Activated CD4-positive, alpha-beta T cell treated with anti-CD3 and anti-CD28 coated beads for 36 hours (primary cell): Measurements from ENCODE around the gene SERP2. TPM values are rescaled to one million over a fixed set of nuclear protein-coding genes. Genes with fewer than 3 reads are reported as not detected.

ENCODE experiments used
- ATAC-seq: fragments of 200-7000 bp; cut with Tn5 transposase; one replicate; pipeline ENCODE4 v1.10.0; 2021; ENCODE audit warnings: mild to moderate bottlenecking, moderate library complexity
- CTCF ChIA-PET: fragments of 350-600 bp; sonication (Branson Sonifier 250); formaldehyde crosslinking; loops from one replicate; lab custom pipeline; 2021; ENCODE audit warnings: antibody characterized with exemption; lab: Charles Lee
- POLR2A ChIA-PET: fragments of 350-600 bp; sonication (Branson Sonifier 250); formaldehyde crosslinking; loops from one replicate; lab custom pipeline; 2021; ENCODE audit warnings: antibody characterized with exemption, inconsistent platforms; lab: Charles Lee
- DNase-seq: peaks from one replicate; pipeline ENCODE4 v3.0.0-alpha.2; 2020
- H3K27ac Mint-ChIP-seq: one replicate; pipeline ENCODE4 v1.8.0; 2021; ENCODE audit warnings: mixed read lengths
- H3K27me3 Mint-ChIP-seq: one replicate; pipeline ENCODE4 v1.8.0; 2021; ENCODE audit warnings: mixed read lengths
- H3K36me3 Mint-ChIP-seq: one replicate; pipeline ENCODE4 v1.8.0; 2021; ENCODE audit warnings: low read depth, mixed read lengths
- H3K4me1 Mint-ChIP-seq: one replicate; pipeline ENCODE4 v1.8.0; 2021; ENCODE audit warnings: mixed read lengths
- H3K4me3 Mint-ChIP-seq: one replicate; pipeline ENCODE4 v1.8.0; 2021; ENCODE audit warnings: mild to moderate bottlenecking, moderate library complexity, mixed read lengths
- H3K9me3 Mint-ChIP-seq: one replicate; pipeline ENCODE4 v1.8.0; 2021; ENCODE audit warnings: low read depth, mixed read lengths
- intact Hi-C, 2 experiments: fragments of 100-400 bp; cut with DNase I in 1 of 2; cut with micrococcal nuclease in 1 of 2; formaldehyde crosslinking; loops; one replicate each; pipeline versions ENCODE4 v1.14.2 to v1.15.1; 2022 to 2024; cut with DNase I, micrococcal nuclease
- total RNA-seq, 2 experiments: library from RNA; stranded (reverse); gene quantifications; one replicate each; pipeline ENCODE4 v1.2.3, GENCODE V29; 2021

SERP2 gene
- total RNA-seq, 2 experiments from 2014 or later = 0.63 to 0.98 TPM

DNA sequence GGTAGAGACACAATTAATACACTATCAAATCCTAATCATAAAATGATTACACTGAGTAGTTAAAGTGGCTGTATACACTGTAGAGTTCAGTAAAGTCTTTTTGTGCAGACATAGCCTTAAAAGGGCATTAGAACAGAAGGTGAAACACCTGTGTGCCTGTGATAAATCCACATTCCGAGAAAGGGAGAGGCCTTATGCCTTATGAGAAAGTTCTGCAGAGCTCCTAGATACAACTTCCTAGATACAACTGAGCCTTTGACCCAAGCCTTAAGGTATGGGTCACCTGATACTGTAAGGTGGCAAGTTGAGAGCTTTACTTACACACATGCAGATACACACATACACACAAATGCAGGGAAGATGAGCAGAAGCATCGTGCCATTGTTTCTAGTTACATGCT is 6.3 kb downstream of the SERP2 start:
- DNase-seq = no peak
- ChIA-PET POLR2A (no interaction called here), CTCF (no interaction called here)
- H3K4me3 Mint-ChIP-seq = no peak overlapping the region
- no peaks in the 10 kb centered on the region for H3K4me1 Mint-ChIP-seq
- ATAC-seq = no peak
- H3K36me3 Mint-ChIP-seq = no peaks in the 10 kb centered on the region
- no peak overlapping the region for H3K27ac Mint-ChIP-seq
- no peaks in the 10 kb centered on the region for H3K9me3 Mint-ChIP-seq
- intact Hi-C loops = loop anchor here in 1 of 2 experiments (10.0 kb wide), 1 partner anchor 185 kb away; no protein-coding TSS in a partner anchor
- peaks cover 13% of the 10 kb centered on the region for H3K27me3 Mint-ChIP-seq

DNA sequence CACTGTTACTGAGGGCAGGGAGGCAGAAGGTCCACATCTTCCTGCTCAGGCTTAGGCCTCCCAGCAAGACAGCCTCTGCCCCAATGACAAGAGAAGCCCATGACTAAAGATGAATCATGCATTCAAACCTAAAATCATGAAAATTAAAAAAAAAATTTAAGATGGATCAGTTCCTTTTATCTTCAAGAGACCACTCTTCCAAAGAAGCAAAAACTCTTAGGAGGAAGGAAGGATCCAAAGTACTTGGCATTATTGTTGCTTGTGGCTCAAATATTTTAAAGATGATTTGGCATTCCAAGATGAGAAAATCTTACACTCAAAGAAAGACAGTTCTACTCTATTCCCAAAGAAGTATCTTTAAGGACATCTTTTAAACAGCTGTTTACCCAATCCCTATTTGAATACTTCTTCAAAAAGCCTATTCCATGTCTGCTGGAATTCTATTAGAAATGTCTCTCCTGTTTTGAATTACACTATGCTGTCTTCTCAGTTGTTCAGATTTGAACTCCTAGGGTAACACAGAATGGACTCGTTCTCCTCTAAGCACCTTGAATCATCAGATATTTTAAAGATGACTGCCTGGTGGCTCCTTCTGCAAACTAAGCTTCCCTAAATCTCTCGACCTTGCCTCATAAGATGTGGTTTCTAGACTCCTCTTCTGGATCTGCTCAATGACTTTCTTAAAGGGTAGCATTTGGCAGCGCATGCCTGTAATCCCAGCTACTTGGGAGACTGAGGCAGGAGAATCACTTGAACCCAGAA is 7.0 kb downstream of the SERP2 start:
- H3K4me3 Mint-ChIP-seq = no peak overlapping the region
- CTCF ChIA-PET = no interaction called here
- H3K9me3 Mint-ChIP-seq = no peaks in the 10 kb centered on the region
- no peaks in the 10 kb centered on the region for H3K4me1 Mint-ChIP-seq
- intact Hi-C loops = no loop called here
- DNase-seq = no peak
- POLR2A ChIA-PET = no interaction called here
- H3K27ac Mint-ChIP-seq = no peak overlapping the region
- H3K27me3 Mint-ChIP-seq = peaks cover 9% of the 10 kb centered on the region
- no peaks in the 10 kb centered on the region for H3K36me3 Mint-ChIP-seq
- ATAC-seq = no peak

- Mint-ChIP-seq H3K27me3 (peaks cover 2% of the 10 kb centered on the region), H3K36me3 (no peaks in the 10 kb centered on the region), H3K27ac (no peak overlapping the region), H3K4me1 (no peaks in the 10 kb centered on the region), H3K4me3 (no peak overlapping the region), H3K9me3 (no peaks in the 10 kb centered on the region)
- ATAC-seq = no peak
- CTCF ChIA-PET = interaction anchor here (0.8 kb wide), 1 partner anchor 191 kb away, joined by 4 read pairs; no protein-coding TSS in a partner anchor
- DNase-seq = no peak
- intact Hi-C loops = no loop called here
- POLR2A ChIA-PET = no interaction called here
Observed at GRCh38 chr13:44382635-44383145, 9.1 kb downstream of the SERP2 start.

DNA sequence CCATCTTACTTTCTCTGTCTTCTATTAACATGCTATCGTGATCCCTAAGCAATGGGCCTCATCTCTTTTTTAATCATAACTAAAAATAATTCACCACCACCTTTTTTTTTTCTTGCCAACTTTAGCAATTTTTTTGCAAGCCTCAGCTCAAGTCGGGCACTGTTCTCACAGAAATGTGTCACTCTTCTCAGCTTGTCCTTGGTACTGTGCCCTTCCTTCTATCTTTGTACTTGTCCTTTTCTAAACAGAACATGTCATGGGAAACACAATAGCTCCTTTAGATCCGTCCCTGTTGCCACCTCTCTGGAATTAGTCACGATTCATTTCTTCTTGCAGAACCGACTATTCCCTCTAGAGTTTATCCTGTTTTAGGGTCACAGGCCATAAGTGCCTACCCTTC is 10.3 kb downstream of the SERP2 start:
- ChIA-PET CTCF (interaction anchor here (0.8 to 1.7 kb wide), 2 partner anchors 8 to 9 kb away, joined by 3 to 6 read pairs; no protein-coding TSS in a partner anchor), POLR2A (interaction anchor here (0.7 kb wide), 1 partner anchor 9 kb away, joined by 6 read pairs; no protein-coding TSS in a partner anchor)
- H3K4me1 Mint-ChIP-seq = no peaks in the 10 kb centered on the region
- no peak overlapping the region for H3K27ac Mint-ChIP-seq
- ATAC-seq (no peak), DNase-seq (no peak)
- H3K9me3 Mint-ChIP-seq = no peaks in the 10 kb centered on the region
- no peak overlapping the region for H3K4me3 Mint-ChIP-seq
- intact Hi-C loops = no loop called here
- H3K36me3 Mint-ChIP-seq = no peaks in the 10 kb centered on the region
- peaks cover 2% of the 10 kb centered on the region for H3K27me3 Mint-ChIP-seq

- no peak for DNase-seq
- Mint-ChIP-seq H3K27ac (no peak overlapping the region), H3K4me1 (no peaks in the 10 kb centered on the region), H3K9me3 (no peaks in the 10 kb centered on the region), H3K4me3 (no peak overlapping the region), H3K27me3 (no peaks in the 10 kb centered on the region), H3K36me3 (no peaks in the 10 kb centered on the region)
- intact Hi-C loops = no loop called here
- ChIA-PET POLR2A (no interaction called here), CTCF (interaction anchor here (1.7 kb wide), 1 partner anchor 10 kb away, joined by 6 read pairs; no protein-coding TSS in a partner anchor)
- ATAC-seq = no peak
Observed at GRCh38 chr13:44384778-44385177, 11.2 kb downstream of the SERP2 start.

- Mint-ChIP-seq H3K27me3 (no peaks in the 10 kb centered on the region), H3K9me3 (no peaks in the 10 kb centered on the region), H3K36me3 (no peaks in the 10 kb centered on the region), H3K27ac (no peak overlapping the region), H3K4me3 (no peak overlapping the region), H3K4me1 (no peaks in the 10 kb centered on the region)
- ChIA-PET POLR2A (no interaction called here), CTCF (no interaction called here)
- DNase-seq (no peak), ATAC-seq (no peak)
- intact Hi-C loops = no loop called here
Observed at GRCh38 chr13:44385401-44385800, 11.8 kb downstream of the SERP2 start.

- no peak overlapping the region for H3K4me3 Mint-ChIP-seq
- ChIA-PET CTCF (no interaction called here), POLR2A (no interaction called here)
- intact Hi-C loops = no loop called here
- H3K27ac Mint-ChIP-seq = no peak overlapping the region
- H3K27me3 Mint-ChIP-seq = no peaks in the 10 kb centered on the region
- no peaks in the 10 kb centered on the region for H3K9me3 Mint-ChIP-seq
- DNase-seq (no peak), ATAC-seq (no peak)
- H3K4me1 Mint-ChIP-seq = no peaks in the 10 kb centered on the region
- H3K36me3 Mint-ChIP-seq = no peaks in the 10 kb centered on the region
Observed at GRCh38 chr13:44385847-44386246, 12.2 kb downstream of the SERP2 start.

DNA sequence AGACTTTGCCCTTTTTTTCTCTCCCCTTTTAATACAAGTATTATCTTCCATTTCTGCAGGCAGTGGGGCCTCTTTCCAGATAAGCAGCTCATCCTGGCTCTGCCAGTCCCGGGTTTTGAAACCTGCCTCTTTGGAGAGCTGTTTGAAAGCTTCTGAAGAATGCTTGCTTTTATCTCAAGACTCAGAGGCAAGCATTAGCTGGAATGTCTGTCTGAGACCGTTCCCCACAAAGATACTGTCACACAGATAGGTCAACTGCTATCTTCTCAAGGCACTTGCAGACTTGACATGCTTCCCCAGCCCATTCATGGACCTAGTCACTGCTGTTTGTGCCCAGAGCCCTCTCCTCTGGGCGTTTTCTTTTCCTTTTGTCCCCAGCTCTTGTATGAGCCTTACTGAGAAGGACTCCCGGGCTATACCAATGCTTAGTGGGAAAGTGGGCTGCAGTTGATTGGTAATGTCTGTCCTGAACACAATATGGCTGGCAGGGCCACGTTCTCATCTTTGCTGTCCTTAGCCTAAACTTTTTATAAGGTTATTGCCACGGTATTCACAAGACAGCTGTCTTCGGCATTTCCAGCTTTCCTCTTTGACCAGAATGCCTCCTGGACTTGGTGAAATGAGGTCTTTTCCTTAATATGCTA is 13.4 kb downstream of the SERP2 start:
- Mint-ChIP-seq H3K27me3 (no peaks in the 10 kb centered on the region), H3K36me3 (no peaks in the 10 kb centered on the region), H3K4me1 (no peaks in the 10 kb centered on the region), H3K9me3 (no peaks in the 10 kb centered on the region), H3K27ac (no peak overlapping the region), H3K4me3 (no peak overlapping the region)
- ChIA-PET POLR2A (no interaction called here), CTCF (interaction anchor here (0.7 kb wide), 2 partner anchors 12 to 341 kb away, joined by 3 to 4 read pairs; no protein-coding TSS in a partner anchor)
- intact Hi-C loops = no loop called here
- DNase-seq (no peak), ATAC-seq (no peak)

DNA sequence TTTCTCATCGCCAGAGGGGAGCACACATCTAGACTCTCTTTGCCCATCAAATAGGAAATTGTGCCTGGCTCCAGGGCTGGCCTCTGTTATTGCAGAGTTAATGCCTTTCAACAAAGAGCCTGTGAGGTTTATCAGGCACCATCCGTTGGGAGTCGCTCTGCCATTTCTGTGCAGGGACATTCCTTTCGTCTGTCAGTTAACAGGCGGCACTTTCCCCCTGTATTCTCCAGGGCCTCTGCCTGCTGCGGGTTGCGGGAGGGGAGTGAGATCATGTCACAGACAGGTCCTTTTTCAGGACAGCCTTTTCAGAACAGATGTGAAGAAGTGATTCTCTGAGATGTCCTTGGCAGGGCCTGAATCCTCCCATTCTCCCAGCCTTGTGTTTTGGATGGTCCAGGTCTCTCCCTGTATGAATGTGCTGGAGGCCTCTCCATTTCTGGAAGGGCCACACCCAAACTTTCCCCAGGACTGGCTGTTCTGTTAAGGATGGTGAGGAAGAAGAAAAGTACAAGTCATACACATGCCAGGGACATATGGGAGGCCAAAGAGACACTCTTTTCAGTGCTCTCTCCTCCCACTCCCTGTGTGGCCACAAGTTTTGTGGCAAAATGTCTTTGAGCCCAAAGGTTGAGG is 14.9 kb downstream of the SERP2 start:
- POLR2A ChIA-PET = no interaction called here
- intact Hi-C loops = no loop called here
- ATAC-seq (no peak), DNase-seq (no peak)
- H3K4me3 Mint-ChIP-seq = no peak overlapping the region
- H3K9me3 Mint-ChIP-seq = no peaks in the 10 kb centered on the region
- no peaks in the 10 kb centered on the region for H3K4me1 Mint-ChIP-seq
- CTCF ChIA-PET = interaction anchor here (0.7 kb wide), 1 partner anchor 11 kb away, joined by 3 read pairs; no protein-coding TSS in a partner anchor
- no peaks in the 10 kb centered on the region for H3K36me3 Mint-ChIP-seq
- no peak overlapping the region for H3K27ac Mint-ChIP-seq
- no peaks in the 10 kb centered on the region for H3K27me3 Mint-ChIP-seq

DNA sequence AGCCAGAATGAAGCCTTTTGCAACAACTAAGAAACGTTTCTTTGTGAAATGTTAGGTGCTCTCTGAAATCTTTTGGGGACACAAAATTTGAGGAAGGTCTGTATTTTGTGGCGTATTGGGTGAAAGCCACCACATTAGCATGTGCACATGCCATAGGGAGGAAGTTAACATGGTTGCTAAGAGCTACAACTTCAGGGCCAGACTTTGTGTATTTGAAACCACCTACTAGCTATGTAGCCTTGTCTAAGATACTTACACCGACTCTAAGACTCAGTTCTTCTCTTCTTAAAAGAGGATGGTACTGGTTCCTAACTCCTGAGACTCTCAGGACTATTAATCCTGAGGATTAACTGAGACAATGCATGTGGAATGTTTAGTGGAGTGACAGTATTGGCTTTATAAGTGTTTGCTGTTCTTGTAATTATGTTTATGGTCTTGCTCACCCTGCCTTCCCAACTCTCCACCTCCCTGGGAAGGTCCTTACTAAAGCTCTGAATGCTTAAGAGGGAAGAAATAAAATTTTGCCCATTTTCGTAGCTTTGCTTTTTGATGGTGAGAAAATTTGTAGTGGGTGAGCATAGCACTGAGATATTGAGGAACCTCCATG is 15.5 kb downstream of the SERP2 start:
- intact Hi-C loops = no loop called here
- Mint-ChIP-seq H3K9me3 (no peaks in the 10 kb centered on the region), H3K36me3 (no peaks in the 10 kb centered on the region), H3K27me3 (no peaks in the 10 kb centered on the region), H3K27ac (no peak overlapping the region), H3K4me1 (no peaks in the 10 kb centered on the region), H3K4me3 (no peak overlapping the region)
- CTCF ChIA-PET = interaction anchor here (0.7 kb wide), 1 partner anchor 12 kb away, joined by 3 read pairs; no protein-coding TSS in a partner anchor
- no peak for ATAC-seq
- POLR2A ChIA-PET = no interaction called here
- DNase-seq = no peak

DNA sequence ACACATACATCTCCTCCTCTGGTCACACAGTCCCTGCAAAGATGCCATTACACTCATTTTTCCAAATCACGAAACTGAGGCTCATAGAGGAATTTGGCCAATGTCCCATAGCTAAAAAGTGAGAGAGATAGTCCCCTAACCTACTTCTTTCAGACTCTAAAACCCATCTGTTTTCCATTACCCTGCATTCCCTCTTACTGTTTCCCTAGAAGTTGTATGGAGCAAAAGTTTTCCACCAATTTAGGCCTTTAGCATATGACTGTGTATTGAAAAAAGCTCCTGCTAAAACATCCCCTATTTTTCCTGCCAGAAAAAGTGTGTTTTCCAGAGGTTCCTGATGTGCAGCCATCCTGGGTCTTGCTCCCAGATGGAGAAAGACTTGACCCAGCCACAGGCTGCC is 16.3 kb downstream of the SERP2 start:
- H3K27me3 Mint-ChIP-seq = no peaks in the 10 kb centered on the region
- H3K9me3 Mint-ChIP-seq = no peaks in the 10 kb centered on the region
- DNase-seq = no peak
- no peak for ATAC-seq
- H3K27ac Mint-ChIP-seq = no peak overlapping the region
- intact Hi-C loops = no loop called here
- H3K4me1 Mint-ChIP-seq = no peaks in the 10 kb centered on the region
- H3K4me3 Mint-ChIP-seq = no peak overlapping the region
- ChIA-PET CTCF (no interaction called here), POLR2A (no interaction called here)
- no peaks in the 10 kb centered on the region for H3K36me3 Mint-ChIP-seq
